ENCODE results near the gene MAP3K20.
"Not testable (repeated sequence)": the region's sequence is repeated elsewhere in the genome, so short reads cannot be mapped to it uniquely, and the experiment has no call there.

MAP3K20 gene

GRCh38 chr2:173087793-173088496 is 12.3 kb downstream of the MAP3K20 start:
- no peak for DNase-seq (ENCODE audit: low read depth in 2 of 2)

GRCh38 chr2:173090276-173090877 is 14.7 kb downstream of the MAP3K20 start:
- no peak for DNase-seq (ENCODE audit: low read depth in 2 of 2)

GRCh38 chr2:173090973-173091660 is 15.5 kb downstream of the MAP3K20 start:
- DNase-seq (ENCODE audit: low read depth in 2 of 2), result no peak

DNA sequence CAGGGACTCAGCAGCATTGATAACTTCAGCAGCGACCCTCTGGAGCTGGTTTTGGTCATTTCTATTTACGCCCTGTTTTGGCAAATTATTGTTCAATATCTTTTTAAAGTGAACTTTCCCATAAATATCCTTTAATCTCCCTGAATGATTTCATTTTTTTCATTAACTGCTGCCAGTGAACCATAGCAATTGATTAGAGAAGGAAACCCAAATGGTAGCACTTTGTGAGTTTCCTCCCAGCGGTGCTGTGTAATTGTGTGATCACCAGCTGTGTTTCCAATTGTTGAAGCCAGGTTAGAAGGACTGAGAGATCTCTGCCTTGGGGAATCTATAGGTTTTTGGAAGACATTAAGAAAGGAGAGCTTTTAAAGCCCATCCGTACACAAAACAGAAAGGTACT is 16.3 kb downstream of the MAP3K20 start:
- DNase-seq (ENCODE audit: low read depth in 2 of 2), result no peak

GRCh38 chr2:173092844-173093402 is 17.3 kb downstream of the MAP3K20 start:
- no peak for DNase-seq (ENCODE audit: low read depth in 2 of 2)

- not testable (repeated sequence) for DNase-seq (ENCODE audit: low read depth in 2 of 2)
Observed at GRCh38 chr2:173093617-173094016, 18.0 kb downstream of the MAP3K20 start.

GRCh38 chr2:173094731-173095130 is 19.1 kb downstream of the MAP3K20 start:
- no peak for DNase-seq (ENCODE audit: low read depth in 2 of 2)

DNA sequence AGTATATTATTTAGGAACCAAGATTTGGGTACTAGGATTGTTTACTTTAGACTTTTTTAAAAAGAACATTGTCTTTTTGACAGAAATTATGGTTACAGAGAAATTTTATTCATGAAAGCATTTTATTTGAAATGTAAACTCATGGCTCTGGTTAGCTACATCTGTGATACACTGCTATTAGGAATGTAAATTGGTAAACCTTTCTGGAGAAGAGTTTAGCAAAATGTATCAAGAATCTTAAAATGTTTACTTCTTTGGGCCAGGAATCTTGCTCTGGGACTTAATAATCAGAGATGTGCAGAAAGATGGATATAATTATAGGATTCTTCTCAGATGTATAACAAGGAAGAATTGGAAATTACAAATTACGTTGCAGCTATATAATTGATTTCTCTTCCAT is 19.7 kb downstream of the MAP3K20 start:
- no peak for DNase-seq (ENCODE audit: low read depth in 2 of 2)

GRCh38 chr2:173099271-173099670 is 23.6 kb downstream of the MAP3K20 start:
- no peak for DNase-seq (ENCODE audit: low read depth in 2 of 2)

DNA sequence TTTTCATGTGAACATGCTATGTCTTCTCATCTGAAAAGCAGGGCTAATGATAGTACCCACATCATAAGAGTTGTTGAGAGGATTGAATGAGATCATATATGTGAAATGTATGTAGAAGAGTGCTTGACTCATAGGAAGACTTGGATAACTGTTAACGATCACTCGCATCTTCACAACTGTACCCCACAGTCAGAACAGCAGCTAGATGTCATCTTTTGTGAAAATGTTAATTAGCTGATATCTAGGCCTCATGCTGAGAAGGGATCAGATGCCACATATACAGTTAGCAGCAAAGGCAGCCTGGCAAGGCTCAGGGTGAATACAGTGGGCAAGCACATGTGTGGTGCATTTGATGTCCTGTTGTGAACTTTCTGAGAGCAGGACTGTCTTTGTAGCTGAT is 24.2 kb downstream of the MAP3K20 start:
- no peak for DNase-seq (ENCODE audit: low read depth in 2 of 2)

- no peak for DNase-seq (ENCODE audit: low read depth in 2 of 2)
Observed at GRCh38 chr2:173101687-173102086, 26.0 kb downstream of the MAP3K20 start.

- DNase-seq (ENCODE audit: low read depth in 2 of 2), result no peak
Observed at GRCh38 chr2:173104156-173104555, 28.5 kb downstream of the MAP3K20 start.

DNA sequence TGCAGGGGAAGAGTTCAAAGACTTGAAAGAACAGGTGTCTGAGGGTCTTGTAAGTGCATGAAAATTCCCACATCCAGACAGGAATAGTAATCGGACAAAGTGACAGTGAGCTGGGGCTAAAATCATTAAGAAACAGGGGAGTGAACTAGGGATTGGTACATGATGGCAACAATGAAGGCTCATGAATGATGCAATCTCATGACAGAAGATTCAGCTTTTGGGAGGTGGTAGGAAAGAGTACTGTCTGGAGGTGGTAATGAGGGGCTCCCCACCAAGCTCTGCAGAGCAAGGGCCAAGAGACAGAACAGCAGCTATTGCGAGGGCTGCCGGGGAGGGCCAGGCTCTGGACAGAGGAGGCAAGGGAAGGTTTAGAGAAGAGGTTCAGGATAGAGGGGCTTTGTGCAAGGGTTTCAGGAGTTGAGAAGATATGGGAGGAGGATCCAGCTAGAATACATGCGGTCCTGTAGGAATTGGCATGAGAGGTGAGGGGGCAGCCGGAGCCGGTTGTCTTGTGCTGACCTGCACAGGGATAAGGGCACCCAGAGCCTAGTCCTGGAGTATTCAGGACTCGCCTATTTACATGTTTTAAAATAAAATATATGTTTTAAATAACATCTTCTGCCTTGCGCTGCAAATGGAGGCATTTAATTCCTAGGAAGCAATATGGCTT is 31.4 kb downstream of the MAP3K20 start:
- DNase-seq (ENCODE audit: low read depth in 2 of 2), result no peak

DNA sequence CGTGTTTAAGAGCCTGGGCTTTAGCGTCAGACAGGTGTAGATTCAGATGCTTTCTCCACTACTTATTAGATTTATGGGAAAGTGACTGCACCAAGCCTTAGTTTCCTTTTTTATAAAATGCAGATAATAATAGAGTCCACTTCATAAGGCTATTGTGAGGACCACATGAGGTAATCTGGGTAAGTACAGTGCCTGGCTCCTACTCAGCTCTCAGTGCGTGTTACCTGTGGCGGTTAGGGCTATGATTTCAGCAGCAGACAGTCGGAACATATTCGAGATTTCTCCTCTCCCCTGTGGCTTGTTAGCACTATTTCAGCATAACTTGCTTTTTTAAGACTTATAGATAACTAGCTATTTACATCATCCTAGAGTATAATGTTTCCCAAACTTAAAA is 32.0 kb downstream of the MAP3K20 start:
- no peak for DNase-seq (ENCODE audit: low read depth in 2 of 2)

GRCh38 chr2:173109253-173110188 is 33.9 kb downstream of the MAP3K20 start:
- peak; percentile 80 to 84 for DNase-seq (ENCODE audit: low read depth in 2 of 2)

- DNase-seq (ENCODE audit: low read depth in 2 of 2), result no peak
Observed at GRCh38 chr2:173117678-173118077, 42.0 kb downstream of the MAP3K20 start.

DNA sequence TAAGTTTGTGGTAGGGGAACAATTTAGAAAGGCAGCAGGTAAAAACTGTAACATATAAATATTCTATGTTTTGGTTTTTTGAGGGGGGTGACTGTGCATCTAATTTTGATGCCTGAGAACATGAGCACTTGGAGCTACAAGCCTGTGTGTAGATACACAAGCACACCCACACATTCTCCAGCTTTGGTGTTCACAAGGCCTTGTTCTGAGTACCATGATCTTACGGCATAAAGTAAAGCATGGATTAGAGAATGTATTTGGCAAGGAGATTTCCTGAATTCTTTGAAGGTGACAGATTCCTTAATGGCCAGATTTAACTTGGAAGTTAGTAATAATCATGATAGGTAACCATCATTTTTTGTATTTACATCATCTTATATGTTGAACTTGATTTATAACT is 42.7 kb downstream of the MAP3K20 start:
- no peak for DNase-seq (ENCODE audit: low read depth in 2 of 2)

DNA sequence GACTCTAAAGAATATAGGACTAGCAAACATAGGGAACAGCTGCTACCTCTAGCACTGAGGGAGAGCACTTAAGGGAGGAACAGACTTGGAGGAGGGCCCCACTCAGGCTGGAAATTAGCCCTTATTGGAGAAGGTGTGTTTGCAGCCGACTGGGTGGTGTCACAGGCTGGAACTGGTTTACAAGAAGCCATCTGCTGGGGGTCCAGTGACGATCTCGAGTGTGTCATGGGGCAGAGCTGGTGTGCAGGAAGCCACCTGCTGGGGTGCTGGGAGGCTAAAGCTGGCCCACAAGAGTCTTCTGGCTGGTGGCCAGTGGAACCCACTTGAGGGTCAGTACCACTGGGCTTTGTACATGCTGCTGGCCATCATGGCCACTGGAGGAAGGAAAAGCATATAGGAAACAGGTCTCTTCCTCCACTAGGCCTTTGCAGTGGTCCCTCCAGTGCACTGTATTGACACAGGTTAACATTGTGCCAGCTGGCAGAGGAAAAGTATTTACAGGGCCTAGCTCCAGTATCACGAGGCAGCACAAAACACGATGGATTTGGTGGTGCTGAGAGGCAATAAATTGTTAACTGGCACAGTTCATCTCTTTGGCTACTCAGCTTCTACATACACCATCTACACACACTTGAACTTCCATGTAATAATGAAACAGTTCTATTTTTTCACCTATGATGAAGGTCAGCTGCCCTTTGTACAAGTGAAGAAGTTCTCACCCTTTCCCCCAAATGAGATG is 43.6 kb downstream of the MAP3K20 start:
- no peak for DNase-seq (ENCODE audit: low read depth in 2 of 2)

DNA sequence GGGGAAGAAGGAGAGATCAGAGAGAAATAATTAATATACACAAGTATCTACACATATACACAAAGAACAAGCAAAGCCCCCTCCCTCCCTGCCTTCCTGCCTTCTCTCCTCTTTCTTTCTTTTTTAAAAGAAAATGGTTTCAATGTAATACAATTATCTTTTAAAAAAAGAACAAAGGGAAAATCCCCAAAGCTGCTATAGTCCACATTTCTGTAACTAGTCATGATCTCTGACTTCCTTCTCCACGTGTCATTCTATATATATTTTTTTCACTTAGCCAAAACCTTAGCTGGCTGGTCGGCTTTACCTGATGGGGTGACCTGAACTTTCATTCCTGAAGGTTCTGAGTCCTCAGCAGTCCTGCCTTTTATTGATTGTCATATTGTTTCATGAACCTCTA is 44.3 kb downstream of the MAP3K20 start:
- DNase-seq (ENCODE audit: low read depth in 2 of 2), result no peak

DNA sequence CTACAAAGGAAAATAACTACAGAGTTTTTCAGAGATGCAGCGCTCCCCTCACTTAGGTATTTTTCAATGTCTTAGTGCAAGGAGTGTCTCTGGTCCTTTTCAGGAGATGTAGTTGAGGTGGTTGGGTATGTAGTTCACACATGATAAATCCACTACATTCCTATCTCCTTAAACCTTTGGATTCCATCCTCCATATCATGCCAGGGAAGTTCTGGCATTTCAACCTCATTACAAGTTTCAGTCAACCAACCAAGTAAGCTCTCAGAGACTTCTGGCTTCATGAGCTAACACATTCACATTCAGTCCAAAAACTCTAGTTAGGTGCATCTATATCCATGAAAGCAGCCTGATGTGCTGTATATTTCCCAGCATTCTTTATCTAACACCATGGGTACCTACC is 47.3 kb downstream of the MAP3K20 start:
- DNase-seq (ENCODE audit: low read depth in 2 of 2), result no peak
